Measurements from ENCODE around the gene BCDIN3D. TPM values are rescaled to one million over a fixed set of nuclear protein-coding genes. Genes with fewer than 3 reads are reported as not detected.

Gene BCDIN3D
- total and polyA plus RNA-seq, 9 of the 15 experiments (the other 6 are each of a cell fraction or from before 2014, with no cell fraction given) = 3.7 to 6.9 (median 5.6) TPM

GRCh38 chr12:49808686-49809380 lies 34.1 kb downstream of the BCDIN3D start (continued):
- TF ChIP-seq CEBPZ (IDR thresholded peaks at IDR 0.05; ENCODE audit: borderline replicate concordance, low read depth, low read length) (no peak), TAF1 (IDR thresholded peaks at IDR 0.05; ENCODE audit: control insufficient read depth, extremely low read depth, insufficient read depth, low read length, severe bottlenecking) (no peak), CBFA2T2 (conservative IDR thresholded peaks at IDR 0.05) (no peak), MEIS2 (IDR thresholded peaks at IDR 0.05; ENCODE audit: partially characterized antibody) (no peak), KLF1 (tag; IDR thresholded peaks at IDR 0.05) (no peak), ZNF609 (CRISPR knock-in tag; IDR thresholded peaks at IDR 0.05; ENCODE audit: borderline replicate concordance) (no peak), TSHZ1 (CRISPR knock-in tag; IDR thresholded peaks at IDR 0.05) (no peak), PHF8 (IDR thresholded peaks at IDR 0.05; ENCODE audit: borderline replicate concordance, low read length) (no peak), ARNT (IDR thresholded peaks at IDR 0.05) (no peak)
